PC-9 (cell line): ENCODE results near the gene PSMG4.

ENCODE experiments used
- EZH2 ChIP-seq: fragments of 200-600 bp; sonication (generic); IDR thresholded peaks from 2 replicates; pipeline ENCODE4 v1.8.0; 2017; ENCODE audit warnings: antibody characterized with exemption, low read depth
- TF ChIP-seq, protein P1 (sequence below): fragments of 200-600 bp; sonication (generic); conservative IDR thresholded peaks from 2 replicates; pipeline ENCODE4 v1.6.1; 2017; ENCODE audit warnings: mixed run types, antibody characterized with exemption, mild to moderate bottlenecking, moderate library complexity

DNA sequence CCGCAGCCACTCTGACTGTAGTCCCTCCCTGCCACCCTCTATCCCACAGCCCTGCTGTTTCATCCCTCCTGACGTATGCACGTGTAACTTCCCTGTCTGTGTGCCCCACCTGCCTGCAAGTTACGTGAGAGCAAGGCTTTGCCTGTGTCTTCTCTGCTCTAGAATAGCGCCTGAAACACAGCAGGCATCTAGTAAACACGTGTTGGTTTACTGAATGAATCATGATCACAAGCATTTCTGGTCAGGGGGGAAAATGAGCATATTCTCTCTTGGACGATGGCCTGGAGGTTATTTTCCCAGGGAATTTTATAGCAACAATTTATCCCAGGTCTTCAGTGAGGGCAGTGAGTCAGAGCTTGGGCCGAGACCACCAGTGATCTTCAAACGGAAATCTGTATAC, 38.3 kb downstream of the PSMG4 start:
- TF ChIP-seq, protein P1, sequence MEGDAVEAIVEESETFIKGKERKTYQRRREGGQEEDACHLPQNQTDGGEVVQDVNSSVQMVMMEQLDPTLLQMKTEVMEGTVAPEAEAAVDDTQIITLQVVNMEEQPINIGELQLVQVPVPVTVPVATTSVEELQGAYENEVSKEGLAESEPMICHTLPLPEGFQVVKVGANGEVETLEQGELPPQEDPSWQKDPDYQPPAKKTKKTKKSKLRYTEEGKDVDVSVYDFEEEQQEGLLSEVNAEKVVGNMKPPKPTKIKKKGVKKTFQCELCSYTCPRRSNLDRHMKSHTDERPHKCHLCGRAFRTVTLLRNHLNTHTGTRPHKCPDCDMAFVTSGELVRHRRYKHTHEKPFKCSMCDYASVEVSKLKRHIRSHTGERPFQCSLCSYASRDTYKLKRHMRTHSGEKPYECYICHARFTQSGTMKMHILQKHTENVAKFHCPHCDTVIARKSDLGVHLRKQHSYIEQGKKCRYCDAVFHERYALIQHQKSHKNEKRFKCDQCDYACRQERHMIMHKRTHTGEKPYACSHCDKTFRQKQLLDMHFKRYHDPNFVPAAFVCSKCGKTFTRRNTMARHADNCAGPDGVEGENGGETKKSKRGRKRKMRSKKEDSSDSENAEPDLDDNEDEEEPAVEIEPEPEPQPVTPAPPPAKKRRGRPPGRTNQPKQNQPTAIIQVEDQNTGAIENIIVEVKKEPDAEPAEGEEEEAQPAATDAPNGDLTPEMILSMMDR = no peak
- no peak for TF ChIP-seq EZH2
